Measurements from ENCODE around the gene CALD1.

The CALD1 gene

DNA sequence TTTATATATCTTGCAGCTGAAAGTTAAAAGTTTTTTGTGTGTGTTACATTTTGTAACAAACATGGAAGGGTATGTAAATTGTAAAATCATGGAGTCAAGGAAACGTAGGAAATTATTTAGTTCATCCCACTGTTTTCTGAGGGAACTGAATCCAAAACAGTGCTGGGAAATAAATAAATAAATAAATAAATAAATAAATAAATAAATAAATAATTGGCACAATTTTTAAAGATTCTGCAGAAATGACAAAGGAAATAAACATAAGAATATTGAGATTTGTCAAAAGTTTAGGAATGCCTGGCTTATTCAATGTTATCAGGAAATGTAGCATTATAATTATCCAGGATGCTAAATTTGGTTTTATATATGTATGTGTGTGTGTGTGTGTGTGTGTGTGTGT is 115.5 kb downstream of the CALD1 start:
- no peak for TF ChIP-seq CTCF (IDR thresholded peaks at IDR 0.05; ENCODE audit: low read length)
- TF ChIP-seq EZH2 (IDR thresholded peaks at IDR 0.05; ENCODE audit: borderline replicate concordance, low read length): no peak
- Histone ChIP-seq H4K20me1 (ENCODE audit: insufficient read depth, low read length) (no peaks in the 10 kb centered on the region), H3K36me3 (ENCODE audit: insufficient read depth, low read length) (no peaks in the 10 kb centered on the region; the same call in 1 of the 2 replicates), H3K9me3 (ENCODE audit: low read length) (peaks cover 10% of the 10 kb centered on the region), H3K79me2 (ENCODE audit: insufficient read depth, low read length) (no peaks in the 10 kb centered on the region), H2AFZ (ENCODE audit: low read length) (no peak overlapping the region), H3F3A (ENCODE audit: insufficient read depth, low read length) (peaks cover 3% of the 10 kb centered on the region; the same call in 1 of the 2 replicates), H3K4me1 (ENCODE audit: insufficient read depth, low read length, severe bottlenecking) (no peaks in the 10 kb centered on the region), H3K27me3 (ENCODE audit: insufficient read depth, low read length) (peaks cover 11% of the 10 kb centered on the region; the same call in 1 of the 2 replicates), H3K27ac (ENCODE audit: low read depth, low read length, poor library complexity, severe bottlenecking) (no peak overlapping the region), H3K4me2 (ENCODE audit: low read length) (no peak overlapping the region), H3K9ac (ENCODE audit: low read length) (no peak overlapping the region), H3K9me2 (ENCODE audit: low read depth, low read length) (no peaks in the 10 kb centered on the region), H3K4me3 (ENCODE audit: low read depth, low read length, poor library complexity, severe bottlenecking) (no peak overlapping the region)

- no peak overlapping the region for H3K9ac ChIP-seq (ENCODE audit: low read length)
- H3K79me2 ChIP-seq (ENCODE audit: insufficient read depth, low read length): no peaks in the 10 kb centered on the region
- no peak overlapping the region for H3K4me3 ChIP-seq (ENCODE audit: low read depth, low read length, poor library complexity, severe bottlenecking)
- no peaks in the 10 kb centered on the region; the same call in 1 of the 2 replicates for H3K36me3 ChIP-seq (ENCODE audit: insufficient read depth, low read length)
- H3K9me3 ChIP-seq (ENCODE audit: low read length): peaks cover 10% of the 10 kb centered on the region
- H3K9me2 ChIP-seq (ENCODE audit: low read depth, low read length): no peaks in the 10 kb centered on the region
- H3K27ac ChIP-seq (ENCODE audit: low read depth, low read length, poor library complexity, severe bottlenecking): no peak overlapping the region
- no peaks in the 10 kb centered on the region for H4K20me1 ChIP-seq (ENCODE audit: insufficient read depth, low read length)
- no peak overlapping the region for H3K4me2 ChIP-seq (ENCODE audit: low read length)
- H2AFZ ChIP-seq (ENCODE audit: low read length): no peak overlapping the region
- TF ChIP-seq CTCF (IDR thresholded peaks at IDR 0.05; ENCODE audit: low read length) (no peak), EZH2 (IDR thresholded peaks at IDR 0.05; ENCODE audit: borderline replicate concordance, low read length) (no peak)
- peaks cover 3% of the 10 kb centered on the region; the same call in 1 of the 2 replicates for H3F3A ChIP-seq (ENCODE audit: insufficient read depth, low read length)
- H3K4me1 ChIP-seq (ENCODE audit: insufficient read depth, low read length, severe bottlenecking): no peaks in the 10 kb centered on the region
- peaks cover 11% of the 10 kb centered on the region; the same call in 1 of the 2 replicates for H3K27me3 ChIP-seq (ENCODE audit: insufficient read depth, low read length)
Measured at GRCh38 chr7:134896073-134896472, 116.6 kb downstream of the CALD1 start.

DNA sequence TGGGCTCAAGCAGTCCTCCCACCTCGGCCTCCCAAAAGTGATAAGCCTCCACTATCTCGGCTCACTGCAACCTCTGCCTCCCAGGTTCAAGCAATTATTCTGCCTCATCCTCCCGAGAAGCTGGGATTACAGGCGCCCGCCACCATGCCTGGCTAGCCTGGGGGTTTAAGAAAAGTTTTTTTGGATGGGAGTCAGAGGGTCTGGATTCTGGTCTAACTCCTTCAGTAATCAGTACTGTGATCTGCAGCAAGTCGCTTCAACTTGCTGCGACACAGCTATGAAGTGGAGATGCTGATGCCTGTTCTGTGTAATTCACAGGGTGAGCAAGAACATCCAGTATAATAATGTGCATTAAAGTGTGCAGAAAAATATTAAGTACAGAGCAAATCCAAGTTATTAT is 118.5 kb downstream of the CALD1 start:
- Histone ChIP-seq H3K9me2 (ENCODE audit: low read depth, low read length) (no peaks in the 10 kb centered on the region), H3K9me3 (ENCODE audit: low read length) (peaks cover 10% of the 10 kb centered on the region), H3K27me3 (ENCODE audit: insufficient read depth, low read length) (peaks cover 11% of the 10 kb centered on the region; the same call in 1 of the 2 replicates), H3F3A (ENCODE audit: insufficient read depth, low read length) (peaks cover 3% of the 10 kb centered on the region; the same call in 1 of the 2 replicates), H3K79me2 (ENCODE audit: insufficient read depth, low read length) (no peaks in the 10 kb centered on the region), H2AFZ (ENCODE audit: low read length) (no peak overlapping the region), H3K4me1 (ENCODE audit: insufficient read depth, low read length, severe bottlenecking) (no peaks in the 10 kb centered on the region), H3K4me2 (ENCODE audit: low read length) (no peak overlapping the region), H4K20me1 (ENCODE audit: insufficient read depth, low read length) (no peaks in the 10 kb centered on the region), H3K4me3 (ENCODE audit: low read depth, low read length, poor library complexity, severe bottlenecking) (no peak overlapping the region), H3K27ac (ENCODE audit: low read depth, low read length, poor library complexity, severe bottlenecking) (no peak overlapping the region), H3K9ac (ENCODE audit: low read length) (no peak overlapping the region), H3K36me3 (ENCODE audit: insufficient read depth, low read length) (no peaks in the 10 kb centered on the region; the same call in 1 of the 2 replicates)
- TF ChIP-seq CTCF (IDR thresholded peaks at IDR 0.05; ENCODE audit: low read length) (no peak), EZH2 (IDR thresholded peaks at IDR 0.05; ENCODE audit: borderline replicate concordance, low read length) (no peak)

All from OCI-LY1 (cell line).